B cell (primary cell): Measurements from ENCODE around the gene FABP2. TPM values are rescaled to one million over a fixed set of nuclear protein-coding genes. Genes with fewer than 3 reads are reported as not detected.

ENCODE experiments used
- ATAC-seq: fragments of 200-7000 bp; cut with Tn5 transposase; one replicate; pipeline ENCODE4 v1.10.0; 2021; ENCODE audit warnings: low read depth, mild to moderate bottlenecking, moderate number of reproducible peaks, moderate library complexity
- CTCF ChIA-PET: fragments of 350-600 bp; sonication (Branson Sonifier 250); formaldehyde crosslinking; loops from one replicate; lab custom pipeline; 2021; ENCODE audit warnings: antibody characterized with exemption, inconsistent platforms; lab: Charles Lee
- POLR2A ChIA-PET: fragments of 350-600 bp; sonication (Branson Sonifier 250); formaldehyde crosslinking; loops from one replicate; lab custom pipeline; 2021; ENCODE audit warnings: antibody characterized with exemption; lab: Charles Lee
- DNase-seq: peaks from one replicate; pipeline ENCODE4 v3.0.0; 2013
- H2AFZ ChIP-seq: 2 replicates; pipeline ENCODE4 v1.6.1; 2012; ENCODE audit warnings: mild to moderate bottlenecking, low read depth, low read length; ENCODE audit not compliant: insufficient read depth, poor library complexity, severe bottlenecking
- H3K27ac ChIP-seq, 2 donors: 1 replicate in 1 of 2; 2 replicates in 1 of 2; pipeline ENCODE4 v1.5.1; 2012 to 2013; ENCODE audit warnings: low read length in 2 of 2, mild to moderate bottlenecking in 2 of 2, moderate library complexity in 1 of 2
- H3K27me3 ChIP-seq, 4 experiments: fragments of 200-600 bp in 1 of 4; sonication (generic) in 1 of 4; replicated peaks in 1 of 4; 1 replicate in 2 of 4; 2 replicates in 2 of 4; pipeline versions ENCODE4 v1.6.1 to v1.7.0; 2013 to 2016; ENCODE audit warnings: low read length in 3 of 4, mild to moderate bottlenecking in 2 of 4, mixed read lengths in 1 of 4, moderate library complexity in 1 of 4; ENCODE audit not compliant: insufficient read depth in 4 of 4, control insufficient read depth in 3 of 4; ENCODE audit errors: control extremely low read depth in 1 of 4
- H3K36me3 ChIP-seq, 2 experiments: replicated peaks in 1 of 2; 1 replicate in 1 of 2; 2 replicates in 1 of 2; pipeline versions ENCODE4 v1.6.1 to v1.7.1; 2013; ENCODE audit warnings: low read length in 1 of 2; ENCODE audit not compliant: insufficient read depth in 2 of 2, control insufficient read depth in 1 of 2; ENCODE audit errors: control extremely low read depth in 1 of 2, extremely low read depth in 1 of 2
- H3K4me1 ChIP-seq, 2 donors: fragments of 200-600 bp in 1 of 2; sonication (generic) in 1 of 2; 1 replicate in 1 of 2; 2 replicates in 1 of 2; pipeline versions ENCODE4 v1.5.1 to v1.6.1; 2013 to 2017; ENCODE audit warnings: low read length in 2 of 2; ENCODE audit not compliant: control insufficient read depth in 2 of 2, insufficient read depth in 2 of 2
- H3K4me2 ChIP-seq: replicated peaks from 2 replicates; pipeline ENCODE3; 2012; ENCODE audit warnings: mild to moderate bottlenecking, low read depth, low read length; ENCODE audit not compliant: poor library complexity, severe bottlenecking
- H3K4me3 ChIP-seq, 5 experiments: fragments of 200-600 bp in 1 of 5; sonication (generic) in 1 of 5; 1 replicate in 3 of 5; 2 replicates in 2 of 5; pipeline versions ENCODE4 v1.5.1 to v1.7.0; 2011 to 2016; ENCODE audit warnings: low read length in 4 of 5, mild to moderate bottlenecking in 4 of 5, low read depth in 2 of 5, control low read depth in 1 of 5, moderate library complexity in 1 of 5; ENCODE audit not compliant: insufficient read depth in 1 of 5; ENCODE audit errors: control extremely low read depth in 1 of 5, extremely low read depth in 1 of 5
- H3K79me2 ChIP-seq: fragments of 200-600 bp; sonication (generic); one replicate; pipeline ENCODE4 v1.6.0; 2016; ENCODE audit warnings: low read length; ENCODE audit not compliant: control insufficient read depth, insufficient read depth
- H3K9ac ChIP-seq: fragments of 200-600 bp; sonication (generic); 2 replicates; pipeline ENCODE4 v1.6.1; 2017; ENCODE audit warnings: mild to moderate bottlenecking, low read length, moderate library complexity
- H3K9me3 ChIP-seq, 3 donors: one replicate each; pipeline versions ENCODE4 v1.6.1 to v1.7.1; 2013; ENCODE audit warnings: low read length in 2 of 3; ENCODE audit not compliant: control insufficient read depth in 2 of 3, insufficient read depth in 1 of 3; ENCODE audit errors: control extremely low read depth in 1 of 3
- H4K20me1 ChIP-seq: 2 replicates; pipeline ENCODE4 v1.6.0; 2012; ENCODE audit warnings: mild to moderate bottlenecking, low read length; ENCODE audit not compliant: insufficient read depth, control insufficient read depth, poor library complexity, severe bottlenecking
- H3K27ac Mint-ChIP-seq: one replicate; pipeline ENCODE4 v1.8.0; 2021; ENCODE audit warnings: mixed read lengths
- H3K27me3 Mint-ChIP-seq: one replicate; pipeline ENCODE4 v1.8.0; 2021; ENCODE audit warnings: mixed read lengths
- H3K4me1 Mint-ChIP-seq: one replicate; pipeline ENCODE4 v1.8.0; 2021; ENCODE audit warnings: mixed read lengths
- H3K4me3 Mint-ChIP-seq: one replicate; pipeline ENCODE4 v1.8.0; 2021; ENCODE audit warnings: mixed read lengths
- H3K9me3 Mint-ChIP-seq: one replicate; pipeline ENCODE4 v1.8.0; 2022; ENCODE audit warnings: mixed read lengths; ENCODE audit not compliant: insufficient read depth
- CTCF ChIP-seq: fragments of 200-600 bp; IDR thresholded peaks from one replicate; pipeline ENCODE4 v1.8.0; 2022; ENCODE audit warnings: antibody characterized with exemption, mild to moderate bottlenecking
- EZH2 ChIP-seq: IDR thresholded peaks from 2 replicates; pipeline ENCODE4 v1.6.1; 2012; ENCODE audit warnings: borderline replicate concordance, low read depth, mild to moderate bottlenecking, moderate library complexity, low read length; ENCODE audit not compliant: insufficient read depth, poor library complexity, severe bottlenecking
- WGBS: methylation state at CpG from one replicate; pipeline ENCODE4 v1.1.5; 2013; ENCODE audit warnings: missing lambda C conversion rate; ENCODE audit not compliant: insufficient coverage; 5-methylcytosine and 5-hydroxymethylcytosine counted together
- intact Hi-C: fragments of 100-400 bp; cut with micrococcal nuclease; formaldehyde crosslinking; loops from one replicate; pipeline ENCODE4 v1.10.0; 2022
- polyA plus RNA-seq: library from polyadenylated mRNA; depleted of rRNA; stranded (reverse); fragments of >200 nt; gene quantifications from 2 replicates; pipeline ENCODE4 v1.2.3, GENCODE V29; 2012
- total RNA-seq, 2 donors: library from RNA; stranded (reverse); fragments of 120-200 nt in 1 of 2; gene quantifications; 1 replicate in 1 of 2; 2 replicates in 1 of 2; pipeline versions ENCODE4 v1.2.3 to v1.2.4, GENCODE V29; 2013 to 2022

FABP2 gene
- total and polyA plus RNA-seq, 2 donors (not counting 1 experiment from before 2014, with no cell fraction given) = not detected

DNA sequence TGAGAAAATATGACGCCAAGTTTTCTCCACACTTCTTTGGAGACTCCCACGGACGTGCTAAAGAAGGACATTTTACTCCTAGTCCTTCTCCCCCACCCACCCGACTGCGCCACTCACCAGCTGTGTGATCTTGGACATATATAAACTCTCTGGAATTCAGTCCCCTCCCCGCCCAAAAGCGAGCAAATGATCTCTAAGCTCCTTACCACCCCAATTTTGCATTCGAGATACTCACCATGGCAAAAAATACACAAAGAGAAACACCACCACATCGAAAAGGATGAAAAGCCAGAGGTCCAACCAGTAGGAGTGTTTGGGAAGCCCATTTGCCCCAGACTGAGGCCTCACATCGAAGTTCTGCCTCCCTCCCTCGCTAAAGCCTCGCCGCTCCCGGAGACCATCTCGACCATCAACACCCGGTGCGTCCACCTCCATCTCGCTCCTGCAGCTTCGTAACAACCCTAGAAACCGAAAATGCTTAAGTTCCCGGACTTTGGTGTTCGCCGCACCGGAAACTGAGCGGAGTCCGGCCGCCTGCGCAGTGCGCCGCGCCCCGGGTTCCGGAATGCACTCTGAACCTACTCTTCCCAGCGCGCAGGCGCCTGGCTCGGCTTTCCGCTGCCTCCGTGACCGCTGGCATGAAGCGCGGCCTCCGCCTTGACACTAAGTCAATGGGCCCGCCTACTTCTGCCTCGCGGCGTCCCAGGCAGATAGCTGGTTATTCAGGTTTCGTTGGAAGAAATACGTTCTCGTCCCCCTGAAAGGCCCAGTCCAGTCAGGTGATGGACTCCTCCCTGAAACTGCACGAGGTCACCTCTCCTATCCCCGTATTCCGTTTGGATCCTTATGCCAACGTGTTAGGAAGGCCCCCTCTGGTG, 21.6 kb downstream of the FABP2 start:
- DNase-seq (peak; percentile 95), ATAC-seq (peak; percentile 93)
- TF ChIP-seq EZH2 (no peak), CTCF (no peak)
- ChIA-PET POLR2A (interaction anchor here (0.9 to 2.3 kb wide), 3 partner anchors 88 to 615 kb away, joined by 4 to 16 read pairs (median 5); partner anchors contain the start of genes METTL14, PDE5A and USP53), CTCF (interaction anchor here (0.8 to 1.8 kb wide), 8 partner anchors 9 to 615 kb away, joined by 3 to 7 read pairs (median 4); partner anchors contain the start of genes METTL14 and PDE5A)
- Histone ChIP-seq H3K27ac (peak overlapping the region; percentile 91 to 92), H3K4me2 (peak overlapping the region; percentile 92), H3K9ac (peak overlapping the region; percentile 96), H3K4me3 (peak overlapping the region; percentile 87 to 97 (median 94)), H3K79me2 (peaks cover 32% of the 10 kb centered on the region), H3K4me1 (peaks cover 17 to 21% of the 10 kb centered on the region in 2 donors), H3K9me3 (no peaks in the 10 kb centered on the region), H4K20me1 (no peaks in the 10 kb centered on the region), H2AFZ (peak overlapping the region; percentile 99), H3K27me3 (no peaks in the 10 kb centered on the region), H3K36me3 (peaks cover 0 to 26% of the 10 kb centered on the region in 2 experiments)
- H3K27me3 Mint-ChIP-seq = peaks cover 5% of the 10 kb centered on the region
- intact Hi-C loops = loop anchor here (1.0 to 10.0 kb wide), 4 partner anchors 88 to 1026 kb away; partner anchors contain the start of genes SEC24D and USP53
- H3K4me1 Mint-ChIP-seq = peaks cover 30% of the 10 kb centered on the region
- no peaks in the 10 kb centered on the region for H3K9me3 Mint-ChIP-seq
- H3K27ac Mint-ChIP-seq = peak overlapping the region; percentile 95
- WGBS = 1% methylated on average over 50 of the region's 54 CpGs
- peak overlapping the region; percentile 92 for H3K4me3 Mint-ChIP-seq
